SHP77 treated with DMSO at 0.1 percent for 48 hours (cell line): ENCODE results near the gene RSRC1.
"Not testable (repeated sequence)": the region's sequence is repeated elsewhere in the genome, so short reads cannot be mapped to it uniquely, and the experiment has no call there.

Experiments
- DNase-seq: peaks from one replicate; lab custom pipeline; 2025; lab: John Stamatoyannopoulos, UW

Gene RSRC1

DNA sequence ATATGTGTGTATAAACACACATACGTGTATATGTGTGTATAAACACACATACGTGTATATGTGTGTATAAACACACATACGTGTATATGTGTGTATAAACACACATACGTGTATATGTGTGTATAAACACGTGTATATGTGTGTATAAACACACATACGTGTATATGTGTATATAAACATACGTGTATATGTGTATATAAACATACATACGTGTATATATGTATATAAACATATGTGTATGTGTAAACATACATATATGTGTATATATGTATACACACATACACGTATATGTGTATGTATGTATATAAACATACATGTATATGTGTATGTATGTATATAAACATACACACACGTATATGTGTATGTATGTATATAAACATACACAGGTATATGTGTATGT, 119.1 kb downstream of the RSRC1 start:
- not testable (repeated sequence) for DNase-seq

DNA sequence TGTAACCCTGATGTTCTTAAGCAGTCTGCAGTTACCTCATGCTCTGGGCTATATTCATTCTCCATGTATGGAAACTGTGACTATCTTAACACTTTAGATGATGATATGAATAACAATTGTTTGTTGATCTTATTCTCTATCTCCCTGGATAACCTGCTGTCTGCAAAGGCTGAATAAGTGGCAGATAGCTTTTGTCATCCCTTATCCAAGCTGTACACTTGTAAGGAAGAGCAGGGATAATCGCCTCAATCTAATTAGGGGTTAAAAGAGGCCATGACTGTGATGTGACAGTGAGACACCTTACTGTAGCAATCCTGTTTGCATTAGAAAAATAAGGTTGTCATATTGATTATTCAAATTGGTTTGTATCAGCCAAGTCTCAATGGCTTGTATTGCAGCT, 123.9 kb downstream of the RSRC1 start:
- no peak for DNase-seq

DNA sequence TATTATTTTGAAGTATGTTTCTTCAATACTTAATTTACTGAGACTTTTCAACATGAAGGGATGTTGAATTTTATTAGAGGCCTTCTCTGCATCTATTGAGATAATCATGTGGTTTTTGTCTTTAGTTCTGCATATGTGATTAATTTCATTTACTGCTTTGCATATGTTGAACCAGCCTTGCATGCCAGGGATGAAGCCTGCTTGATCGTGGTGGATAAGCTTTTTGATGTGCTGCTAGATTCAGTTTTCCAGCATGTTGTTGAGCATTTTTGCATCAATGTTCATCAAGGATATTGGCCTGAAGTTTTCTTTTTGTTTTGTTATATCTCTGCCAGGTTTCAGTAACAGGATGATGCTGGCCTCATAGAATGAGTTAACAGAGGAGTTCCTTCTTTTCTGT, 134.4 kb downstream of the RSRC1 start:
- DNase-seq: no peak

DNA sequence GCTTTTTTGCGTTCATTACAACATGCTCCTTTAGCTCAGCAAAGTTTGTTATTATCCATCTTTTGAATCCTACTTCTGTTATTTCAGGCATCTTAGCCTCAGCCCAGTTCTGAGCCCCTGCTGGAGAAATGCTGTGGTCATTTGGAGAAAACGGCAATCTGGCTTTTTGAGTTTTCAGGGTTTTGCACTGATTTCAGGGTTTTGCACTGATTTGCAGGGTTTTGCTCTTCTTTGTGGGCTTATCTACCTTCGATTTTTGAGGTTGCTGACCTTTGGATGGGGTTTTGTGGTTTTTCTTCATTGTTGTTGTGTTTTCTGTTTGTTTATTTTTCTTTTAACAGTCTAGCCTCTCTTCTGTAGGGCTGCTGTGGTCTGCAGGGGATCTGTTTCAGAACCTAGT, 137.4 kb downstream of the RSRC1 start:
- no peak for DNase-seq

DNA sequence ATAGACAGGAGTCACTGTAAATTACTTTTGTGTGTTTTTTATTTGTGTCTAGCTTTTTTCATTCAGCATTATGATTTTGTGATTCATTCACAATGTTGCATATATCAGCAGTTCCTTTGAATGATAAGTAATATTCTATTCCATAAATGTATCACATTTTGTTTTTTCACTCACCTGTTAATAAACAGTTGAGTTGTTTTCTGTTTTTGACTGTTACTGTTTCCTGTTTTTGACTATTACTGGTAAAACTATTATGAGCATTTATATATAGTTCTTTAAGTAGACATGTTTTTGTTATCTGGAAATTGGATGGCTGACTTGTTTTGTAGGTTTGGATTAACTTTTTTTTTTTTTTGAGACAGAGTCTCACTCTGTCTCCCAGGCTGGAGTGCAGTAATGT, 138.4 kb downstream of the RSRC1 start:
- no peak for DNase-seq

DNA sequence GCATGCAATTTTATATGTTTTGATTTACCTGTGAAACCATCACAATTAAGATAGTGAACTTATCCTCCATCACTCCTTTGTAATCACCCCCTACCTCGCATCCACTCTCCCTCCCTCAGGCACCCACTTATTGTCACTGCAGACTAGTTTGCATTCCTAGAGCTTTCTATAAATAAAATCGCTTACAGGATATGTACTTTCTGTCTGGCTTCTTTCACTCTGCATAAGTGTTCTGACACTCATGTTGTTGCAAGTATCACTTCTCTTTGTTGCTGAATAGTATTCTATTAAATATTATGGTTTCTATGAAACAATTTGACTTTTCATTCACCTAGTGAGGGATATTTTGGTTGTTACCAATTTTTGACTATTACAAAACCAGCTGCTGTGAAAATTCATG, 139.3 kb downstream of the RSRC1 start:
- no peak for DNase-seq

DNA sequence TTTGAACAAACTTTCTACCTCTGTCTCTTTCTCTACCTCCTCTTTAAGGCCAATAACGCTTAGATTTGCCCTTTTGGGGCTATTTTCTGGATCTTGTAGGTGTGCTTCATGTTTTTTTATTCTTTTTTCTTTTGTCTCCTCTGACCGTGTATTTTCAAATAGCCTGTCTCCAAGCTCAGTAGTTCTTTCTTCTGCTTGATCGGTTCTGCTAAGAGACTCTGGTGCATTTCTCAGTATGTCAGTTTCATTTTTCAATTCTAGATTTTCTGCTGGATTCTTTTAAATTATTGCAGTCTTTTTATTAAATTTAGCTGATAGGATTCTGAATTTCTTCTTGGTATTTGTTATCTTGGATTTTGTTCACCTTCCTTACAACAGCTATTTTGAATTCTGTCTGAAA, 148.7 kb downstream of the RSRC1 start:
- no peak for DNase-seq

DNA sequence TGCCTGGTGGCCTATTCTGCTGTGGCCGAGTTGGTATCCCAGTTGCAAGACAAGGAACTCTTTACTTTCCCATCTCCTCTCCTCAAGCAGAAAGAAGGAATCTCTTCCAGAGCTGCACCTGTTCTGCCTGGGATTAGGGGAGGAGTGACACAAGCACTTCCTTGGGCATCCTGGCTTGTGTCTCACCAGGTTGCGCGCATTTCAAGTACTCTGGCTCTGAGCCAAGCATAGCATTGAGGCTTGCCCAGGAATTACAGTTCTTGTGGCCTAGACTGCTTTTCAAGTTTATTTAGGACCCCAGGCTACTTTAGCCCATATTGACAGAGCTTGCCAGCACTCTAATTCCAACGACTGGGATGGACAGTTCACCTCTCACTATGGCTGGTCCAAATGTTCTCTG, 150.5 kb downstream of the RSRC1 start:
- DNase-seq: no peak

DNA sequence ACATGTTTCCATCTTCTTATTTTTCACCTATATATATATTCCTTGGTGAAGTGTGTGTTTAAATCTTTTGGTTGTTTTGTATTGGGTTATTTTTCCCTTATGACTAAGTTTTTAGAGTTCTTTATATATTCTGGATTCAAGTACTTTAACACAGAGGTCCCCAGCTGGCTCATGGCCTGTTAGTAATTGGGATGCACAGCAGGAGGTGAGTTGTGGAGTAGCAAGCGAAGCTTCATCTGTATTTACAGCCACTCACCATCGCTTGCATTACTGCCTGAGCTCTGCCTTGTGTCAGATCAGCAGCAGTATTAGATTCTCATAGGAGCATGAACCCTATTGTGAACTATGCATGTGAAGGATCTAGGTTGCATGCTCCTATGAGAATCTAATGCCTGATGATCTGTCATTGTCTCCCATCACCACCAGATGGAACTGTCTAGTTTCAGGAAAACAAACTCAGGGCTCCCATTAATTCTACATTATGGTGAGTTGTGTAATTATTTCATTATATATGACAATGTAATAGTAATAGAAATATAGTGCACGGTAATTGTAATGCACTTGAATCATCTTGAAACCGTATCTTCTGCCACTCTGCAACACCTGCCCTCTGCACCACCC, 151.6 kb downstream of the RSRC1 start:
- no peak for DNase-seq

DNA sequence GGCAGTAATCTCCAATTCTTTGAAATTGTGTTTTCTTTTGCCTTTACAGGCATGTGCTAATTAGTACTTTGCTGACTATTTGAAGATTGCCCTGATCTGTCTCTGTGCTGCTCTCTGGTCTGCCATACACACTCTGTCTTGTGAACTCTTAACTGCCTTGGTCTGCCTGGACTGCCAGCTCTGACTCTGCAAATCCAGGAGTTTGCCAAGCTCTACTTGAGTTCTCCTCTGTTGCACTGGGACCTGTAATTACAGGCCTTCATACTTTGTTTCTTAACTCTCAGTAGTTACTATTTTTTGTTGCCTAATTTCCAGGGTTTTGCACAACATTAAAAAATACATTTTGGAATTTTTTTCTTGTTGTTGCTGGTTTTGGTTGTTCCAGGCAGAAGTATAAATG, 155.0 kb downstream of the RSRC1 start:
- DNase-seq: no peak

DNA sequence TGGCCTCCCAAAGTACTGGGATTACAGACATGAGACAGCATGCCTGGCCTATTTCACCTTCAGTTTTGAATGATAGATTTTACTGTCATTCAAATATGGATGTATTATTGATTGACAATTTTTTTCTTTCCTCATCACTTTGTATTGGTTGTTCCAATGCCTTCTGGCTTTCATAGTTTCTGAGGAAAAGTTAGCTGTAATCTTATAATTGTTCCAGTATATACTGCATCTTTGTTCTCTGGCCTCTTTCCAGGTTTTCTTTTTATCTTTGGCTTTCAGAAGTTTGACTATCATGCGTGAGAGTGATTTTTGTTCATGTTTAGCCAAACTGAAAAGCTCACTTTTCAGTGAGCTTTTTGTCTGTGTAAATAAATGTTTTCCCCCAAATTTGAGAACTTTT, 157.1 kb downstream of the RSRC1 start:
- DNase-seq: no peak

DNA sequence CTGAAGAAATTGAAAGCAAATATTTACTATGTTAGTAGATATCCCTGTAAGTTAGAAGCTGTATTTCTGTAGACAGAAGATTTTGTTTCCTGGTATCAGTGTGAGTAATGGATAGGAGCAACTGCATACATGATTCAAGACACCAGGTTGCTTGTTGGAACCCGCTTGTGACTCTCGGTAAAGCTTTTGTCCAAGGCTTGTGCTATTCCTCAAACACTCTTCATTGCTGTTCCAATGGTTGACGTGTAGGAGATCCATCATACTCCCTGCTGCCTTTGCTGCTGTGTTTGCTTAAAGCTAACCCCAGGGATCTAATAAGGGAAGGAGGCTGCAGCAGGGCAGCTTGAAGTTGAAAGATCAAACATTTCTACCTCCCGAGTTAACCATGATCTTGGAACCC, 160.1 kb downstream of the RSRC1 start:
- no peak for DNase-seq

DNA sequence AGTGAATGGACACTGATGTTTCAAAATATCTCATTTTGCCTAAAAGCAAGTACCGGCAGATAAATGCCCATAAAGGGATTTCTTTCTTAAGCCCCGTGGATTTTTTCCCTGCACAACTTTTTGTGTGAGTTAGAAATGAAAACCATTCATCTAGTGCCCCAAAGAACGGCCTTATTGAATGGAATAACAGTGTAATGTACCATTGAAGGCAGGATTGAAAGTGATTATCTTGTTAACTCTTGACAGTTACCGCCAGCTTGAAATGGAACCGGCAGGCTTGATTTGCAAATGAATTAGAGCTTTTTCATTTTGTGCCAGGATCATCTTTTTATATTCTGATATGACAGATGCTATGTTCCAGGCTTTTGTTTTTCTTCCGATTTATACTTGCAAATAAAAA, 162.2 kb downstream of the RSRC1 start:
- DNase-seq: no peak

DNA sequence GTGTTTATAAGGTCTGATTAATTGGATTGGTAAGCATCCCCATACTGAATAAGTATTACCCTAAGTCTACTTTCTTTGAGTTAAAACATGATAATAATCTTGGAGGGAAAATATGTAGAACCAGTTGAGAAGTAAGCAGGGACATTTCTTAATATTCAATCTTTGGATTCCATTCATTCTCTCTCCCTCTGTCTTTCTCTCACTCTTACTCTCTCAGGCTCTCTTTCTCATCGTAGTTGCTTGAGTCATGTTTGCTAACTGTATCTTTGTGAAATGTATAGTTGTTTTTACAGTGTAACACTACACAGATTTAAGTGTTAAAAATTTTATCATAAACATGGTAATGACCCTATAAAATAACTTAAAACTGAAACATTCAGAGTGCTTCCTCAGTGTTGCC, 163.8 kb downstream of the RSRC1 start:
- no peak for DNase-seq

DNA sequence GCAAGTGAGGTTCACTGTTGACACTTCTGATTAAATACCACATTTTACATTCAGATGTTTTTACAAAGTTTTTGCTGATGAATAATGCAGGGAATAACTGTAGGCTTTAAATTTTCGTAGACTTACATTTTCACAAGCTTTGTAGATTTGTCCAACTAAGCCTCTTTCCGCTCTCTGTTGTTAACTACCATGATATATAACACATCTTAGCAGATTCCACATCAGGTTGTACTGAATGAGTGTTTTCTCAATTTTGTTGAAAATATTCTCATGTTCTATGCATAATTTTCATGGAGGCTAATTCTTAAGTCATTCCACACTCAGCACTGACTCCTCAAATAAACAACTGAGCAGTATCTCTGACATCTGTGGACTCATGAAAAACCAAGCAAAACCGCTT, 168.3 kb downstream of the RSRC1 start:
- DNase-seq: no peak

DNA sequence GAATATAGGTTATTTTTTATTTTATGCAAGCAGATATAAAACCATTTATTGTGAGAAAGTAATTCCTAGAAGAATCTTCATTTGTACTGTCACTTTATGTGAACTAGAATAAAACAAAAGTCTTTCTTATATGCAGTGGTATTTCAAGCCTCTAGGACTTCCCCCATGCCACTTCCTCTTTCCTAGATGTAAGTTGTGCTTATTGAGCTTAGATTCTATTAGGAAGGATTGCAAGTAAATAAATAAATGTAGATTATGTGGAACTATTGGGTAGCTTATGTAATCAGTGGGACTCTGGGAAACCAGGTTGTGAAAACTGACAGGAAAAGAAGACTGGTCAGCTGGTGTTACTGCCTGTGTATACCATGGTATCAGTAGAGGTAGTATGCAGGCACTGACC, 169.7 kb downstream of the RSRC1 start:
- no peak for DNase-seq

DNA sequence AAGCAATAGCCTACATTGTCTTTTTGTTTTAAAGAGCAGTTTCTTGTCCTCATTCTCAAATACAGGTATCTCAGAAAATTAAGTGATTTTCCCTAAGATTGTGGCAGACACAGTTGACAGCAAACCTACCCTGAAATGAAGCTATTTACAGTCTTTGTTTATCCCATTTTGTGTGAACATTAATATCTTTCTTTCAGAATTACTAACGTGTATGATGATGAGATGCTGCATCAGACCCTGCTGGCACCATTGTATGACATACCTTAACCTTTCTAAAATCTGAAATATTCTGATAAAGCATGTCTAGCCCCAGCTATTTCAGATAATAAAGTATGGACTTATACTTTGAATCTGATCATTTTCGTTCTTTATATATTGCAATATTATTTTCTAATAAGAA, 185.9 kb downstream of the RSRC1 start:
- DNase-seq: no peak

DNA sequence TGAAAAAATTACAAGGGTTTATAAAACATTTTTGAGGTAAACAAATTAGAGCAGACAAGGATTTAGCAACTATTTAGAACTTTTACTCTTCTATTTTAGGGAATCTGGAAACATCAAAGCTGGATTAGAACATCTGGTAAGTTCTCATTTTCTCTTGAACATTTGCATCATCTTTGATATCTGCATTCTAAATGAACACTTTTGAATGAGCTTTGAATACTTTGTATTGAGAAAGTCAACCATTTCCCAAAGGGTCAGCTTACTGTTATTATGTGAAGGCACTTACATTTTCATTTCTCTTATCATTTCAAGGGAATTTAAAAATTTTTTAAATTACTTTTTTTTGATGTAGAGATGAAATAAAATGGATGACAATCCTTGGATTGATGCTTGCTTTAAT, 188.1 kb downstream of the RSRC1 start:
- DNase-seq: no peak

DNA sequence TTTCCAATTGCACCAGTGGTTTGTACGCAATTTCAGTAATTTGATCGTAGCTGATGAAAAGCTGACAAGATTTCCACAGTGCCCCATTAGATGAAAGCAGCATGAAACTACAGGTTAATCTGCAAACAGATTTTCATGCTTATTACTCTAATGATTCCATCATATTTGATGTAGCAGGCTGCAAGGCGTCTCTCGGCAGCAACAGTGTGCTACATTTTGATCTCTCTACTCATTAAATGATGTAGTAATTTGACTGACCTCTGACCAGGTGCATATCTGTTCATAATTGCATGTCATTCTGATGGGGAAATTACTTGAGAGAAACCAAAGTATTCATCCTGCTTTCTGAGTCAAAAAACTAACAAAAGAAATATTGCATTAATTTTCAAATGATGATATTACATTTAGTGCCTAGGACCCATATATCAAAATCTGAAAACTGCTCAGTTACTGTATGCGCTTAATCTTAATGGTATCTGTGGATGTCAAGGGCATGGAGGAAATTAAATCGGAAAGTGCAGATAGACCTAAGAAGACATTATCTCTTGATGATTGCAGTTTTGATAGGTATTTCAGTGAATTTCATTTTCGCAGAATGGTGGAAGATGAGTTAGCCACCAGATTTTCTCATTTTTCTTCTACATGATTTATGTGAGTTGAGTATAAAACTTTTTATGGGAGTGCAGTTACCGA, 198.5 kb downstream of the RSRC1 start:
- DNase-seq: no peak

DNA sequence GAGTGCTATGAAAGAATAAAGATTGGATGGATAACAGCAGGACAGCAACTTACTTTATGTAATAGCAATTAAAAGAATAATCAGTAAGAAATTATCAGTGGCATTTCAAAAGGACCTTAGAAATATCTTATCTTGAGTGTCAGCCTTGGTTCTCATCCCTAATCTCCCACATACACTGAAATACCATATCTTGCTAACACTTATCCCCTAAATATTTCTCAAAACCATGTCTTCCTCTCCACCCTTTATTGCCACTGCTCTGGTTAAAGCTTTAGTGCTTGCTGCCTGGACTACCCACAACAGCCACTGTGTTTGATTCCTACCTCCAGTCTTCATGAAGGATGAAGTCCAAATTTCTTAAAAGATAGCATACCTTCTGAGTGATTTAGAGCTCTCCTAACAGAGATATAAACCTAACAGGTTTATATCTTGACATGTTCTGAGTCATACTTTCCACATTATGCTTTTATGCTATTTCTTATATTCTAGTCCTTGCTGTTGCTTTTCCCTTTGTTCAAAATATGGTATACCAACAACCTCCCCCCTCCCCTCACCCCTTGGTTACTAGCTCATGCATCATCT, 202.8 kb downstream of the RSRC1 start:
- no peak for DNase-seq

DNA sequence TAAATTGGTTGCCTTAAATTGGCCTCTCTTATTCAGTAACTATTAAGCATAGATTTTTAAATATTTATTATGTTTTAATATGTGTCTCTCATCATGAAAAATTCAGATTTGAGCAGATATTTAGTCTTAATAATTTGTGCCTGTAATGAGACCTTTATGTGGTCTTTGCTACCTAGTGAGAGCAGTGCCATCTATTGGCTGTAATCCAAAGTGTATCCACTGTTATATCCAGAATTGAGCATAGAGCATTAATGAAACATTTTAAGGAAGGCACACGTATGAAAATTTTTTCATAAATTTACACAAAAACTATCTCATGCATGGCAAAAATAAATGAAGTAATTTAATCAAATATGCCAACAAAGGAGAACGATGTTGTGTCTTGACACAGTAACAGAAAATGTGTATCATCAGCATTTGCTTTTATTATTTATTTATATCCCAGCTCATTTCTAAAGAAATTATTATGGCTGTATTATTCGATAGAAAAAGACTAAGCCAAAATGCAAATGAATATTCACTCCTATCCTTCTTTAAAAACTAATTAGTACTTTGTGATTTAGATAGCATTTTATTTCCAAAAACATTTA, 203.5 kb downstream of the RSRC1 start:
- peak; percentile 16 for DNase-seq

DNA sequence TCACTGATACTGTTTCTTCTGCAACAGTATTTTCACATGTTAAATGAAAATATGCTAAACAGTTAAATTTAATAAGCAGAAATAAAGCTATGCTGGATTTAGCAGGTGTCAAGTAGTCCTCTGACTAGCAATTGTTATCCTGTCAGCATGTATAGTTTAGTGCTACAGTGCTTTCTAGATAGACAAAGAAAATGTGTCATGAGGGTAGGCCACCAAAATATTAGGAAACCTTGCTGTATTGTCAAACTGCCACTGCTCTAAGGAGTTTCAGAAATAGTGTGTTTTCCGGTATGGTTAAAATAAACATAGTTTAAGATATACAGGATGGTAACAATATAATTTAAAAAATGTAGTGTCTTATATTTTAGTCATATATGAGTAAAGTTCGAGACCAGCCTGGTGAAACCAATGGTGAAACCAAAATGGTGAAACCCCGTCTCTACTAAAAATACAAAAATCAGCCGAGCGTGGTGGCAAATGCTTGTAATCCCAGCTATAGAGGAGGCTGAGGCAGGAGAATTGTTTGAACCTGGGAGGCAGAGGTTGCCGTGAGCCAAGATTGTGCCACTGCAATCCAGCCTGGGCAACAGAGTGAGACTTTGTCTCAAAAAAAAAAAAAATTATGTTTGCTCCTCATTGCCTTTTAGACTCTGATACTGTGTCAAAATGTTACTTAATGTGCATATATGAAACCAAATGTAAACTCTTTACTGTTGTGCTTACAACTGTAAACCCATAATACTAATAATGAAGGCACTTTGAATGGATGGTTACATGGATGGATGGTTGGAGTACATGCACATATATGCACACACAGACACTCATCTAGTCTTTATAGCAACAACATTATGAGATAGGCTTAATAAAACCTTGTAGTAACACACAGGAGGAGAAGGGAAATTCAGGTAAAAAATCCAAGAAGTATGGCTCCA, 204.8 kb downstream of the RSRC1 start:
- DNase-seq: no peak
